Activated CD4-positive, alpha-beta memory T cell treated with anti-CD3 and anti-CD28 coated beads for 36 hours (primary cell): Measurements from ENCODE around the gene SMARCA4. TPM values are rescaled to one million over a fixed set of nuclear protein-coding genes. Genes with fewer than 3 reads are reported as not detected.
A peak's percentile ranks its signal among the peaks of the same experiment; 100 is the strongest.

Experiments
- CTCF ChIA-PET: fragments of 350-600 bp; sonication (Branson Sonifier 250); formaldehyde crosslinking; loops from one replicate; lab custom pipeline; 2021; ENCODE audit warnings: antibody characterized with exemption, inconsistent platforms; lab: Charles Lee
- POLR2A ChIA-PET: fragments of 350-600 bp; sonication (Branson Sonifier 250); formaldehyde crosslinking; loops from one replicate; lab custom pipeline; 2021; ENCODE audit warnings: antibody characterized with exemption; lab: Charles Lee
- DNase-seq: peaks from one replicate; pipeline ENCODE4 v3.0.0-alpha.2; 2020
- H3K27ac Mint-ChIP-seq: one replicate; pipeline ENCODE4 v1.8.0; 2021; ENCODE audit warnings: mixed read lengths
- H3K27me3 Mint-ChIP-seq: one replicate; pipeline ENCODE4 v1.8.0; 2021; ENCODE audit warnings: mixed read lengths
- H3K36me3 Mint-ChIP-seq: one replicate; pipeline ENCODE4 v1.8.0; 2021; ENCODE audit warnings: mixed read lengths
- H3K4me1 Mint-ChIP-seq: one replicate; pipeline ENCODE4 v1.8.0; 2021; ENCODE audit warnings: low read depth, mixed read lengths
- H3K4me3 Mint-ChIP-seq: one replicate; pipeline ENCODE4 v1.8.0; 2021; ENCODE audit warnings: mild to moderate bottlenecking, mixed read lengths
- H3K9me3 Mint-ChIP-seq: one replicate; pipeline ENCODE4 v1.8.0; 2021; ENCODE audit warnings: mixed read lengths
- intact Hi-C: fragments of 100-400 bp; cut with micrococcal nuclease; formaldehyde crosslinking; loops from one replicate; pipeline ENCODE4 v1.15.1; 2023
- total RNA-seq, 2 experiments: library from RNA; stranded (reverse); gene quantifications; one replicate each; pipeline ENCODE4 v1.2.3, GENCODE V29; 2021

Gene SMARCA4
- total RNA-seq, 2 experiments from 2014 or later = 97.8 to 101 TPM

DNA sequence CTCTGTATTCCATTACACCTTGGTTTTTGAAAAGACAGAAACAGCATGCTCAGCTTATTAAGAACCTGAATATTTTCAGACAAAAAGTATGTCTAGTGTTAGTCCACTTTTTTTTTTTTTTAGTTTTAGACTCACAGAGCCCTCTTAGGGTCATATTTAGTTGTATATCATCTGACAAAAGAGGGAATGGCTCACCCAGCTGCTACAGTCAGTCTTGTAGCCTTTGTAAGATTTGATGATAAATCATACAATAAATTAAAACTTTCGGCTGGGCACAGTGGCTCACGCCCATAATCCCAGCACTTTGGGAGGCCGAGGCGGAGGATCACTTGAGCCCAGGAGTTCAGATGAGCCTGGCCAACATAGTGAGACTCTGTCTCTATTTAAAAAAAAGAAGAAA lies 84.7 kb downstream of the SMARCA4 start:
- CTCF ChIA-PET = interaction anchor here (3.7 kb wide), 1 partner anchor 10 kb away, joined by 19 read pairs; no protein-coding TSS in a partner anchor
- no peak overlapping the region for H3K27ac Mint-ChIP-seq
- H3K4me3 Mint-ChIP-seq = no peak overlapping the region
- no peaks in the 10 kb centered on the region for H3K27me3 Mint-ChIP-seq
- POLR2A ChIA-PET = no interaction called here
- DNase-seq = no peak
- intact Hi-C loops = no loop called here
- H3K36me3 Mint-ChIP-seq = peaks cover 17% of the 10 kb centered on the region
- H3K4me1 Mint-ChIP-seq = peaks cover 30% of the 10 kb centered on the region
- H3K9me3 Mint-ChIP-seq = no peaks in the 10 kb centered on the region

DNA sequence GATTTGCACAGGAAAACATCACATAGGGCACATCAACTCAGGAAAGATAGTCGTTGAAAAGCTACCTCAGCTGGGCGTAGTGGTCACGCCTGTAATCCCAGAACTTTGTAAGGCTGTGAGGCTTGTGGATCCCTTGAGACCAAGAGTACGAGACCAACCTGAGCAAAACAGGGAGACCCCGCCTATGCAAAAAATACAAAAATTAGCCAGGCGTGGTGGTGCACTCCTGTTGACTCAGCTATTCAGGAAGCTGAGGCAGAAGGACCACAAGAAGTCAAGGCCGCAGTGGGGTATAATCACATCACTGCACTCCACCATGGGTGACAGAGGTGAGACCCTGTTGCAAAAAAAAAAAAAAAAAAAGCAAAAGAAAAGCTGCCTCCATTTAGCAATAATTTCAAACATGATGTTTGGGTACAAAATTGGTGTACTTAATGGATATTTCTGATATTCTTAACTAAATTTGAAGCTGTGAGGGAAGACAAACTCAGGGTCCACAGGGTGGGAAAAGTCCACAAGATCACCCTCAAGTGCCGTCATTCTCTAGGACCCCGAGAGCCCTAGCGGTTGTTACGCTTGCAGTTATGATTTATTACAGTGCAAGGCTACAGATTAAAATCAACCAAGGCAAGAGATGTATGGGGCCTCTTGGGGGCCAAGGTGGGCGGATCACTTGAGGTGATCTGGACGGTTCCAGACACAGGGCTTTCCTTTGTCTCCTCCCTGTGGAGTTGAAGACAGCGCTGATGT lies 86.0 kb downstream of the SMARCA4 start:
- DNase-seq = no peak
- ChIA-PET CTCF (interaction anchor here (3.7 kb wide), 1 partner anchor 11 kb away, joined by 19 read pairs; no protein-coding TSS in a partner anchor), POLR2A (no interaction called here)
- Mint-ChIP-seq H3K36me3 (peaks cover 12% of the 10 kb centered on the region), H3K4me1 (peaks cover 34% of the 10 kb centered on the region), H3K4me3 (no peak overlapping the region), H3K9me3 (no peaks in the 10 kb centered on the region), H3K27ac (no peak overlapping the region), H3K27me3 (no peaks in the 10 kb centered on the region)
- intact Hi-C loops = no loop called here

DNA sequence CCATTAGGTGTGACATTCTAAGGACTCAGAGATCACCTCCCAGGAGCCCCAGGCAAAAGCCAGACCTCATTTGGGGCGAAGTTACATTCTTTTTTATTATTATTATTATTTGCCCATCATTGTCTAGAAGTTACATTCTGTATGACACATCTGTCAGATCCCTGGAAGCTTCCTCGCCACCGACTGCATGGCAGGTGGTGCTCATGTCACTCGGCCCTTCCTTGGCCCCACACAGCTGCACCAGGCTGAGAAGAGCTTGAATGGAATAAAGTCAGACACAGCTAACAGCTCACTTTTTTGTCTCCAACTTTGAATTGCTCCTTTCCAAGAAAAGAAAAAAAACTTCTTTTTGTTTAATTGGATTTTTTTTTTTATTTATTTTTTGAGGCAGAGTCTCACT lies 87.0 kb downstream of the SMARCA4 start:
- Mint-ChIP-seq H3K36me3 (peaks cover 11% of the 10 kb centered on the region), H3K4me3 (no peak overlapping the region), H3K27me3 (no peaks in the 10 kb centered on the region), H3K9me3 (no peaks in the 10 kb centered on the region), H3K4me1 (peaks cover 40% of the 10 kb centered on the region), H3K27ac (no peak overlapping the region)
- POLR2A ChIA-PET = no interaction called here
- no peak for DNase-seq
- intact Hi-C loops = no loop called here
- CTCF ChIA-PET = interaction anchor here (3.7 kb wide), 1 partner anchor 12 kb away, joined by 19 read pairs; no protein-coding TSS in a partner anchor

DNA sequence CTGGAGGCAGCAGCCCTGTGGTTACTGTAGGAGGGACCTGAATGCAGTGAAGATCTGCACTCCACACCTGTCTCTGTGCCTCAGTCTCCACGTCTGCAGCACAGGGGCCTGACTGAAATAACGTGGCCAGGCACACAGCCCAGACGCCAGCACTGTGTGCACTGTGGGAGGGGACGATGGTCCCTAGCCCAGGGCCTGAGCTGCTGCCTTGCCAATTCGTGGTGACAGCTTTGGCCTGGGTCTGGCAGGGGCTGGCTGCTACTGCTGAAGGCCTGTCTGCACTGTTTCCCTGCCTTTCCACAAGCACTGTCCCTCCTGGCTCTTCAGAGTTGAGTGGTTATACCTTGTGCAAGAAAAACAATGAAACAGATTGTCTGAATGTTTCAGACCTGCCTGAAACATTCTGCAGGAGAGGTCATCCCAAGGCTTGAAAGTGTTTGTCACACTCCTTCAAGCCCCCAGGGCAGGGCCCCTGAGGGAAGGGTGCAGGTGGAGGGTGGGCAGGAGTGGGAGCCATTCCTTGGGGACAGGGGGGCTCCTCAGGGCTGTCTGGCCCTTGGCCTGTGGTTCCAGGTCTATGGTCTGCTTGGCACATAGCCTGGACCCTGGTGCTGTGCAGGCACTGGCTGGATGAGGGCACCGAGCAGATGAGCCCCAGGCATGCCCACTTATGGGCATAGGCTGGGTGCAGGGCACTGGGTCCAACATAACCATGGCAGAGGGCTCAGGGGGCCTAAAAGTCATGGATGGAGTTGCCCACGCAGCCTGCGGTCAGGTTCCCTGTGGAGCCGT lies 89.7 kb downstream of the SMARCA4 start:
- Mint-ChIP-seq H3K27ac (peak overlapping the region; percentile 45), H3K4me3 (no peak overlapping the region), H3K36me3 (no peaks in the 10 kb centered on the region), H3K4me1 (peaks cover 41% of the 10 kb centered on the region), H3K9me3 (no peaks in the 10 kb centered on the region), H3K27me3 (no peaks in the 10 kb centered on the region)
- POLR2A ChIA-PET = no interaction called here
- intact Hi-C loops = no loop called here
- CTCF ChIA-PET = interaction anchor here (1.9 kb wide), 1 partner anchor 15 kb away, joined by 9 read pairs; no protein-coding TSS in a partner anchor
- DNase-seq = no peak

DNA sequence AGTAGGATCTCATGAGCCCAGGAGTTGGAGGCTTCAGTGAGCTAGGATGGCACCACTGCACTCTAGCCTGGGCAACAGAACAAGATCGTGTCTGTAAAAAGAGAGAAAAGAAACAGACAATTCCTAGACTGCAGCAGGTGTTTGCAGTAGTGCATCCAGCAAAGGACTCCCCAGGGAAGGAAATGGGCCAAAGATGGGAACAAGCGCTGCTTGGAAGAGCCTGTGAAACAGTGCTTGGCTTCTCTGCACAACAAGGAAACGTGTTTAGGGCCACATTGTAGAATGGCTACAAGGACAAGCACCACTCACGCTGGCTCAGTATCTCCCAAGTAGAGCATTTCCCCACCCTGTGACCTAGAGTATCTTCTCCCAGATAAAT lies 93.0 kb downstream of the SMARCA4 start:
- Mint-ChIP-seq H3K9me3 (no peaks in the 10 kb centered on the region), H3K36me3 (peaks cover 3% of the 10 kb centered on the region), H3K27me3 (no peaks in the 10 kb centered on the region), H3K4me1 (peaks cover 28% of the 10 kb centered on the region), H3K27ac (no peak overlapping the region), H3K4me3 (no peak overlapping the region)
- intact Hi-C loops = no loop called here
- CTCF ChIA-PET = no interaction called here
- POLR2A ChIA-PET = no interaction called here
- no peak for DNase-seq

DNA sequence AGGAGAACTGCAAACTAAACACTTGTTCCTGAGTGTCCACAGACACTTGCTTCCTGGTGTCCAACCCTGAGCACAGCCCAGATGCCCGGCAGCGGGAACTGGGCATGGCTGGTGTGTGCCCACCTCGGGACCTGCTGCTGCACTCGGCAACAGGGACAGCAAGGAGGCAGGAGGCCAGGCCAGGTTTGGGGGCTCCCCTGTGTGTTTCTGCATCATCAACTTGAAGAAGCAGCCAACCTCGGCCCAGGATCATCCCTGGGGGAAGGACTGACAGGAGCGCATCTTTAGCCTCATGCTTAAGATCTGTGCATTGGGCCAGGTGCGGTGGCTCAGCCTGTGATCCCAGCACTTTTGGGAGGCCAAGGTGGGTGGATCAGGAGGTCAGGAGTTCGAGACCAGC lies 93.4 kb downstream of the SMARCA4 start:
- CTCF ChIA-PET = no interaction called here
- DNase-seq = no peak
- no peak overlapping the region for H3K4me3 Mint-ChIP-seq
- H3K4me1 Mint-ChIP-seq = peaks cover 24% of the 10 kb centered on the region
- H3K27me3 Mint-ChIP-seq = no peaks in the 10 kb centered on the region
- H3K9me3 Mint-ChIP-seq = no peaks in the 10 kb centered on the region
- H3K36me3 Mint-ChIP-seq = peaks cover 3% of the 10 kb centered on the region
- POLR2A ChIA-PET = no interaction called here
- no peak overlapping the region for H3K27ac Mint-ChIP-seq
- intact Hi-C loops = no loop called here

- CTCF ChIA-PET = no interaction called here
- H3K27ac Mint-ChIP-seq = no peak overlapping the region
Observed at GRCh38 chr19:11054628-11055027, 93.8 kb downstream of the SMARCA4 start.

GRCh38 chr19:11058246-11059030 lies 97.6 kb downstream of the SMARCA4 start:
- intact Hi-C loops = no loop called here
- ChIA-PET POLR2A (no interaction called here), CTCF (interaction anchor here (2.1 kb wide), 1 partner anchor 23 kb away, joined by 7 read pairs; no protein-coding TSS in a partner anchor)

More at GRCh38 chr19:11054628-11055027, 93.8 kb downstream of the SMARCA4 start:
- Mint-ChIP-seq H3K9me3 (no peaks in the 10 kb centered on the region), H3K4me3 (no peak overlapping the region), H3K36me3 (peaks cover 3% of the 10 kb centered on the region), H3K4me1 (peaks cover 20% of the 10 kb centered on the region), H3K27me3 (no peaks in the 10 kb centered on the region)
- POLR2A ChIA-PET = no interaction called here
- intact Hi-C loops = no loop called here
- no peak for DNase-seq

DNA sequence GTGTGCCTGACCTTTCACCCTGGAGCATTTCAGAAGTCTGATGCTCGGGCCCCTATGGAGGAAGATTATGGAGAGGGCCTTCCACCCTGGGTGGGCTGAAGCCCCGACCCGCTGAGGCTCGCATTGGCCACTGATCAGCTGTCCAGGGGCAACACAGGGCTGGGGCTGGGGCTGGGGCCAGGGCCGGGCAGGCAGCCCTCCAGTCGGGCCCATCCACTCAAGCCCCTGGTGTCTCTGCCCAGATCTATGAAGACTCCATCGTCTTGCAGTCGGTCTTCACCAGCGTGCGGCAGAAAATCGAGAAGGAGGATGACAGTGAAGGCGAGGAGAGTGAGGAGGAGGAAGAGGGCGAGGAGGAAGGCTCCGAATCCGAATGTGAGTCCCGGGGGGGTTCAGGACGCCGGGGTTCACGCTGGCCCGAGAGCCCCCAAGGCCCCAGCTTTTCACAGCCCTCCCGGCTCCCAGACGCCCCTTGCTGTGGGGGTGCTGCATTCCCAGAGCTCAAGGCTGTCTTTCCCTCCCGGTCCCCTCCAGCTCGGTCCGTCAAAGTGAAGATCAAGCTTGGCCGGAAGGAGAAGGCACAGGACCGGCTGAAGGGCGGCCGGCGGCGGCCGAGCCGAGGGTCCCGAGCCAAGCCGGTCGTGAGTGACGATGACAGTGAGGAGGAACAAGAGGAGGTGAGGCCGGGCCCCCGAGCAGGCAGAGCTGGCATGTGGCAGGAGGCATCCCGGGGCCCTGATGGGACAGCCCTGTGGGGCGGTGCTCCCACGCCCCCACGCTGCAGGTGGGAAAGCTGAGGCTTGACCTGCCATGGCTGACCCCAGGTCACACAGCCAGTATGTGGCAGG lies 98.9 kb downstream of the SMARCA4 start:
- Mint-ChIP-seq H3K27me3 (no peaks in the 10 kb centered on the region), H3K9me3 (no peaks in the 10 kb centered on the region), H3K27ac (no peak overlapping the region), H3K4me3 (no peak overlapping the region), H3K4me1 (no peaks in the 10 kb centered on the region), H3K36me3 (peaks cover 18% of the 10 kb centered on the region)
- CTCF ChIA-PET = interaction anchor here (0.5 kb wide), 1 partner anchor 123 kb away, joined by 4 read pairs; no protein-coding TSS in a partner anchor
- intact Hi-C loops = no loop called here
- POLR2A ChIA-PET = no interaction called here
- no peak for DNase-seq

More at GRCh38 chr19:11058246-11059030, 97.6 kb downstream of the SMARCA4 start:
- DNase-seq = no peak
- H3K27ac Mint-ChIP-seq = no peak overlapping the region
- H3K36me3 Mint-ChIP-seq = peaks cover 15% of the 10 kb centered on the region
- no peaks in the 10 kb centered on the region for H3K9me3 Mint-ChIP-seq
- H3K27me3 Mint-ChIP-seq = no peaks in the 10 kb centered on the region
- no peaks in the 10 kb centered on the region for H3K4me1 Mint-ChIP-seq
- H3K4me3 Mint-ChIP-seq = no peak overlapping the region

DNA sequence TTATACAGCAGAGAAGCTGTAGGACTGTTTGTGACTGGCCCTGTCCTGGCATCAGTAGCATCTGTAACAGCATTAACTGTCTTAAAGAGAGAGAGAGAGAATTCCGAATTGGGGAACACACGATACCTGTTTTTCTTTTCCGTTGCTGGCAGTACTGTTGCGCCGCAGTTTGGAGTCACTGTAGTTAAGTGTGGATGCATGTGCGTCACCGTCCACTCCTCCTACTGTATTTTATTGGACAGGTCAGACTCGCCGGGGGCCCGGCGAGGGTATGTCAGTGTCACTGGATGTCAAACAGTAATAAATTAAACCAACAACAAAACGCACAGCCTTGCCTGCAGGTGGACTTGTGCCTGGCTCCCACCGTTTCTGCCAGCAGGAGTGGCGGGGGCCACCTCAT lies 101.1 kb downstream of the SMARCA4 start:
- intact Hi-C loops = no loop called here
- no peak overlapping the region for H3K27ac Mint-ChIP-seq
- ChIA-PET POLR2A (no interaction called here), CTCF (interaction anchor here (0.5 kb wide), 1 partner anchor 674 kb away, joined by 4 read pairs; no protein-coding TSS in a partner anchor)
- peaks cover 22% of the 10 kb centered on the region for H3K36me3 Mint-ChIP-seq
- no peaks in the 10 kb centered on the region for H3K9me3 Mint-ChIP-seq
- no peak overlapping the region for H3K4me3 Mint-ChIP-seq
- DNase-seq = no peak
- no peaks in the 10 kb centered on the region for H3K4me1 Mint-ChIP-seq
- H3K27me3 Mint-ChIP-seq = no peaks in the 10 kb centered on the region

- Mint-ChIP-seq H3K4me3 (no peak overlapping the region), H3K27ac (no peak overlapping the region), H3K36me3 (peaks cover 28% of the 10 kb centered on the region), H3K4me1 (no peaks in the 10 kb centered on the region), H3K9me3 (no peaks in the 10 kb centered on the region), H3K27me3 (no peaks in the 10 kb centered on the region)
- ChIA-PET POLR2A (no interaction called here), CTCF (interaction anchor here (0.8 kb wide), 1 partner anchor 28 kb away, joined by 3 read pairs; no protein-coding TSS in a partner anchor)
- intact Hi-C loops = no loop called here
- no peak for DNase-seq
Observed at GRCh38 chr19:11063434-11063833, 102.6 kb downstream of the SMARCA4 start.
